Endodermal cell (in vitro differentiated cells): ENCODE results near the gene RBFOX1. TPM values are rescaled to one million over a fixed set of nuclear protein-coding genes. Genes with fewer than 3 reads are reported as not detected.
A peak's percentile ranks its signal among the peaks of the same experiment; 100 is the strongest.

ENCODE experiments used
- DNase-seq: peaks from one replicate; pipeline ENCODE4 v3.0.0-alpha.2; 2017
- H3K27ac ChIP-seq: 2 replicates; pipeline ENCODE4 v1.5.1; 2013; ENCODE audit warnings: mild to moderate bottlenecking, low read depth, low read length, moderate library complexity
- H3K27me3 ChIP-seq: 2 replicates; pipeline ENCODE4 v1.6.1; 2013; ENCODE audit warnings: mild to moderate bottlenecking, low read length, moderate library complexity; ENCODE audit not compliant: insufficient read depth, control insufficient read depth, poor library complexity, severe bottlenecking
- H3K36me3 ChIP-seq: 2 replicates; pipeline ENCODE4 v1.7.0; 2013; ENCODE audit warnings: mild to moderate bottlenecking, low read length, moderate library complexity; ENCODE audit not compliant: control insufficient read depth, insufficient read depth
- H3K4me1 ChIP-seq: one replicate; pipeline ENCODE4 v1.7.0; 2013; ENCODE audit warnings: low read length; ENCODE audit not compliant: control insufficient read depth, insufficient read depth
- H3K4me3 ChIP-seq: 2 replicates; pipeline ENCODE4 v1.5.1; 2013; ENCODE audit warnings: mild to moderate bottlenecking, low read length, moderate library complexity
- H3K9ac ChIP-seq: 2 replicates; pipeline ENCODE4 v1.6.1; 2013; ENCODE audit warnings: mild to moderate bottlenecking, low read length, moderate library complexity; ENCODE audit not compliant: poor library complexity, severe bottlenecking; ENCODE audit errors: extremely low read depth
- H3K9me3 ChIP-seq: 2 replicates; pipeline ENCODE4 v1.6.1; 2013; ENCODE audit warnings: mild to moderate bottlenecking, low read length, moderate library complexity; ENCODE audit not compliant: control insufficient read depth
- H3K27ac Mint-ChIP-seq: 2 replicates; pipeline ENCODE4 v1.8.0; 2020; ENCODE audit warnings: mixed read lengths
- H3K27me3 Mint-ChIP-seq: 2 replicates; pipeline ENCODE4 v1.8.0; 2021; ENCODE audit warnings: mild to moderate bottlenecking, mixed read lengths; ENCODE audit not compliant: insufficient read depth
- H3K36me3 Mint-ChIP-seq: 2 replicates; pipeline ENCODE4 v1.8.0; 2020; ENCODE audit warnings: low read depth, mixed read lengths
- H3K4me1 Mint-ChIP-seq: 2 replicates; pipeline ENCODE4 v1.8.0; 2020; ENCODE audit warnings: mixed read lengths
- H3K4me3 Mint-ChIP-seq: 2 replicates; pipeline ENCODE4 v1.8.0; 2020; ENCODE audit warnings: mild to moderate bottlenecking, moderate library complexity, mixed read lengths
- H3K9me3 Mint-ChIP-seq: 2 replicates; pipeline ENCODE4 v1.8.0; 2020; ENCODE audit warnings: mild to moderate bottlenecking, mixed read lengths
- WGBS, 2 experiments: methylation state at CpG; one replicate each; pipeline versions ENCODE4 v1.1.5 to v1.1.7; 2013; ENCODE audit warnings: missing lambda C conversion rate in 2 of 2, mixed read lengths in 1 of 2; ENCODE audit not compliant: insufficient coverage in 1 of 2, insufficient read length in 1 of 2; 5-methylcytosine and 5-hydroxymethylcytosine counted together
- total RNA-seq, 2 donors: library from RNA; stranded (reverse); fragmentation: NEBNext Ultra II Directional in 1 of 2; extraction: Animal tissue kit (Norgen Biotek cat#: 25700) in 1 of 2; gene quantifications; 2 replicates in 1 of 2; 3 replicates in 1 of 2; pipeline ENCODE4 v1.2.1, GENCODE V29; 2021
- TF ChIP-seq, protein P1 (sequence below): fragments of 200-600 bp; sonication (generic); conservative IDR thresholded peaks from 2 replicates; pipeline ENCODE4 v1.5.0; 2021; ENCODE audit warnings: antibody characterized with exemption, mild to moderate bottlenecking

RBFOX1 gene
- total RNA-seq, 2 donors from 2014 or later, result 2.6 to 2.7 TPM

DNA sequence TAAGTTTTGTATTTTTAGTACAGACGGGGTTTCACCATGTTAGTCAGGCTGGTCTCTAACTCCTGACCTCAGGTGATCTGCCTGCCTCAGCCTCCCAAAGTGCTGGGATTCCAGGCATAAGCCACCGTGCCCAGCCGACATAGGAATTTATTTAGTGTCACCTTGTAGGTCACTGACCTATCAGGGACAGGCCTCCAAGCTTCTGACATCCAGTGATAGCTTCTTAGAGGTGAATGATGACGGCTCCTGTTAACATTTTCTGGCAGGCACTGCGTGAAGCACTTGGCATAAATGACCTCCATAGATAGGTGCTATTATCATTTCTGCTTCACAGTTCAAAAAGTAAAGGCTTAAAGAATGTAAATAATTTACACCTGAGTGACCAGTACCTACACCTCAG lies 71.6 kb downstream of the RBFOX1 start:
- no peaks in the 10 kb centered on the region for H3K36me3 Mint-ChIP-seq
- no peak overlapping the region for H3K4me3 ChIP-seq
- peak; percentile 81 for DNase-seq
- H3K27me3 ChIP-seq, result no peaks in the 10 kb centered on the region
- H3K27me3 Mint-ChIP-seq, result no peaks in the 10 kb centered on the region
- no peaks in the 10 kb centered on the region for H3K36me3 ChIP-seq
- peaks cover 21% of the 10 kb centered on the region for H3K4me1 Mint-ChIP-seq
- TF ChIP-seq, protein P1, sequence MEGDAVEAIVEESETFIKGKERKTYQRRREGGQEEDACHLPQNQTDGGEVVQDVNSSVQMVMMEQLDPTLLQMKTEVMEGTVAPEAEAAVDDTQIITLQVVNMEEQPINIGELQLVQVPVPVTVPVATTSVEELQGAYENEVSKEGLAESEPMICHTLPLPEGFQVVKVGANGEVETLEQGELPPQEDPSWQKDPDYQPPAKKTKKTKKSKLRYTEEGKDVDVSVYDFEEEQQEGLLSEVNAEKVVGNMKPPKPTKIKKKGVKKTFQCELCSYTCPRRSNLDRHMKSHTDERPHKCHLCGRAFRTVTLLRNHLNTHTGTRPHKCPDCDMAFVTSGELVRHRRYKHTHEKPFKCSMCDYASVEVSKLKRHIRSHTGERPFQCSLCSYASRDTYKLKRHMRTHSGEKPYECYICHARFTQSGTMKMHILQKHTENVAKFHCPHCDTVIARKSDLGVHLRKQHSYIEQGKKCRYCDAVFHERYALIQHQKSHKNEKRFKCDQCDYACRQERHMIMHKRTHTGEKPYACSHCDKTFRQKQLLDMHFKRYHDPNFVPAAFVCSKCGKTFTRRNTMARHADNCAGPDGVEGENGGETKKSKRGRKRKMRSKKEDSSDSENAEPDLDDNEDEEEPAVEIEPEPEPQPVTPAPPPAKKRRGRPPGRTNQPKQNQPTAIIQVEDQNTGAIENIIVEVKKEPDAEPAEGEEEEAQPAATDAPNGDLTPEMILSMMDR, result no peak
- no peak overlapping the region for H3K27ac Mint-ChIP-seq
- no peak overlapping the region for H3K27ac ChIP-seq
- H3K4me1 ChIP-seq, result peaks cover 13% of the 10 kb centered on the region
- H3K4me3 Mint-ChIP-seq, result no peak overlapping the region
- WGBS, 2 experiments, result 81 to 84% methylated on average over 5 of the region's 5 CpGs
- no peak overlapping the region for H3K9ac ChIP-seq
- peaks cover 10% of the 10 kb centered on the region for H3K9me3 ChIP-seq
- H3K9me3 Mint-ChIP-seq, result peaks cover 12% of the 10 kb centered on the region

DNA sequence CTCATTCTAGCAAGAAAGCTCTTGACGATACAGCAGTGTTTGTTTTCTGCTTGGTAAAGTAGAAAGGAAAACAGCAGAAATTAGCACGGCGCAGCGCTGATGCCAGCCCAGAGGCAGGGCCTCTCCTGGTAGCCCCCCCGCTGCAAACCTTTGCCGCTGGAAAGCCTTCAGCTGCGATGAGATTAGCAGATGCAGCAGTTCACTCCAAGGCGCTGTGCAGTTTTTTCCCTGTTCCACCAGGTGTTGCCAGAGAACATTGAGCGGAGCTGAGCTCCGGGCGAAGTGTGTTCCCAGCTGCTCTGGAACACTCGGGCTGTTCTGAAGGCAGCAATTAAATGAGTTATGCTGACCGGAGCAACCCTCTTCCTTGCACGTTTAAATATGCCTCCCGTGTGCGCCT lies 72.5 kb downstream of the RBFOX1 start:
- Mint-ChIP-seq H3K4me1 (peaks cover 21% of the 10 kb centered on the region), H3K27me3 (no peaks in the 10 kb centered on the region), H3K9me3 (peaks cover 12% of the 10 kb centered on the region), H3K4me3 (no peak overlapping the region), H3K36me3 (no peaks in the 10 kb centered on the region), H3K27ac (no peak overlapping the region)
- peaks cover 10% of the 10 kb centered on the region for H3K9me3 ChIP-seq
- TF ChIP-seq, protein P1, result peak; percentile 78
- no peaks in the 10 kb centered on the region for H3K27me3 ChIP-seq
- 75 to 83% methylated on average over 13 to 16 of the region's 16 CpGs for WGBS, 2 experiments
- H3K4me1 ChIP-seq, result peaks cover 16% of the 10 kb centered on the region
- H3K27ac ChIP-seq, result no peak overlapping the region
- H3K36me3 ChIP-seq, result no peaks in the 10 kb centered on the region
- no peak overlapping the region for H3K9ac ChIP-seq
- no peak overlapping the region for H3K4me3 ChIP-seq
- DNase-seq, result peak; percentile 83

DNA sequence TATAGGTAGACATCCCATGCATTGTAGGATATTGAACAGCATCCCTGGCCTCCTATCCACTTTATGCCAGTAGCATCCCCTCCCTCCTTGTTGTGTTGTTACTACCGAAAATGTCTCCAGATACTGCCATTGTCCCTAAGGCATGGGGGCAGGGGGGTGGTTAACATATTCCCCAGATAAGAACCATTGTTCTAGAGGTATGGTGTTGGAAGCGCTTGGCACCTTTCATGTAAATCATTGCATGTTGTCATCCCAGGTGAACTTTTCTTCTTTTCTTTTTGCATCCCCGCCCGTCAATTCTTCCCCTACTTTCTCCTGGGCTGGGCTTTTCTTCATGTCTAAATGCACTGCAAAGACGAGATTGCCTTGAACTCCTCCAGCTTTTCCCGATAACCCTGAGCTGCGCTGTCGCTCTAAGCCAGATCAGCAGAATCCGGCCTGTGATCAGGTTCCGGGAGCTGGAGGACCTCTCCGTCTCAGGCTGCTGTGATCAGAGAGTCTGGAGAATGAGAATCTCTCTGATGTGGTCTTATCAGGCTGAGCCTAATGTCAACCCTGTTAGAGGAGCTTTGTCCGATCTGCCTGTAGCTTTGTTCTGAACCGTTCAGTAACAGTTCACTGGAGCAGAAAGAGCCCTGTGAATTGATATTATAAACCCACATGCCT lies 76.2 kb downstream of the RBFOX1 start:
- Histone ChIP-seq H3K4me1 (peaks cover 16% of the 10 kb centered on the region), H3K4me3 (no peak overlapping the region), H3K9ac (no peak overlapping the region), H3K36me3 (no peaks in the 10 kb centered on the region), H3K27me3 (no peaks in the 10 kb centered on the region), H3K9me3 (peaks cover 10% of the 10 kb centered on the region), H3K27ac (no peak overlapping the region)
- Mint-ChIP-seq H3K27me3 (no peaks in the 10 kb centered on the region), H3K36me3 (no peaks in the 10 kb centered on the region), H3K4me3 (peak overlapping the region; percentile 8), H3K9me3 (peaks cover 12% of the 10 kb centered on the region), H3K4me1 (peaks cover 21% of the 10 kb centered on the region), H3K27ac (no peak overlapping the region)
- 64 to 70% methylated on average over 7 to 13 of the region's 13 CpGs for WGBS, 2 experiments
- TF ChIP-seq, protein P1, result no peak
- peak; percentile 57 for DNase-seq
